Loucy (cell line): ENCODE results near the gene CGREF1.
"Not testable (repeated sequence)": the region's sequence is repeated elsewhere in the genome, so short reads cannot be mapped to it uniquely, and the experiment has no call there.

Experiments
- H2AFZ ChIP-seq: fragments of 200-600 bp; sonication (generic); 2 replicates; pipeline ENCODE4 v1.6.0; 2016; ENCODE audit warnings: antibody characterized with exemption, mild to moderate bottlenecking, low read length, moderate library complexity
- H3F3A ChIP-seq: fragments of 200-600 bp; 2 replicates; pipeline ENCODE4 v1.6.0; 2016; ENCODE audit warnings: antibody characterized with exemption, low read depth, mild to moderate bottlenecking
- H3K27me3 ChIP-seq: fragments of 200-600 bp; sonication (generic); 2 replicates; pipeline ENCODE4 v1.6.1; 2014; ENCODE audit warnings: low read length, mild to moderate bottlenecking; ENCODE audit not compliant: insufficient read depth, poor library complexity, severe bottlenecking
- H3K36me3 ChIP-seq: fragments of 200-600 bp; sonication (generic); 2 replicates; pipeline ENCODE4 v1.6.1; 2016; ENCODE audit warnings: low read length; ENCODE audit not compliant: insufficient read depth
- H3K4me1 ChIP-seq: fragments of 200-600 bp; sonication (generic); 2 replicates; pipeline ENCODE4 v1.5.1; 2014; ENCODE audit warnings: low read length, mild to moderate bottlenecking; ENCODE audit not compliant: insufficient read depth, poor library complexity, severe bottlenecking
- H3K4me2 ChIP-seq: fragments of 200-600 bp; sonication (generic); 2 replicates; pipeline ENCODE4 v1.6.0; 2014; ENCODE audit warnings: antibody characterized with exemption, low read length, low read depth, mild to moderate bottlenecking; ENCODE audit not compliant: poor library complexity, severe bottlenecking
- H3K4me3 ChIP-seq: fragments of 200-600 bp; sonication (generic); 2 replicates; pipeline ENCODE4 v1.5.1; 2014; ENCODE audit warnings: low read length, mild to moderate bottlenecking, mixed read lengths; ENCODE audit not compliant: poor library complexity, severe bottlenecking
- H3K79me2 ChIP-seq: fragments of 200-600 bp; sonication (generic); 2 replicates; pipeline ENCODE4 v1.6.1; 2014; ENCODE audit warnings: low read length; ENCODE audit not compliant: insufficient read depth
- H3K9ac ChIP-seq: fragments of 200-600 bp; sonication (generic); 2 replicates; pipeline ENCODE4 v1.6.0; 2014; ENCODE audit warnings: mild to moderate bottlenecking, low read depth, low read length, moderate library complexity; ENCODE audit not compliant: poor library complexity, severe bottlenecking
- H3K9me2 ChIP-seq: fragments of 200-600 bp; sonication (generic); replicated peaks from 2 replicates; pipeline ENCODE4 v1.6.1; 2016; ENCODE audit warnings: low read depth, low read length, mixed read lengths
- H3K9me3 ChIP-seq: fragments of 200-600 bp; sonication (generic); 2 replicates; pipeline ENCODE4 v1.6.1; 2014; ENCODE audit warnings: mild to moderate bottlenecking, antibody characterized with exemption, low read length, low read depth; ENCODE audit not compliant: insufficient read depth
- H4K20me1 ChIP-seq: fragments of 200-600 bp; sonication (generic); 2 replicates; pipeline ENCODE4 v1.6.0; 2014; ENCODE audit warnings: antibody characterized with exemption, low read length, mild to moderate bottlenecking; ENCODE audit not compliant: insufficient read depth, poor library complexity, severe bottlenecking
- CTCF ChIP-seq: fragments of 200-600 bp; sonication (generic); conservative IDR thresholded peaks from 2 replicates; pipeline ENCODE4 v1.5.1; 2014; ENCODE audit warnings: mild to moderate bottlenecking, antibody characterized with exemption, low read length
- EZH2phosphoT487 ChIP-seq: fragments of 200-600 bp; IDR thresholded peaks from 2 replicates; pipeline ENCODE4 v1.6.1; 2018; ENCODE audit warnings: antibody characterized with exemption, mild to moderate bottlenecking, moderate library complexity, borderline replicate concordance

The CGREF1 gene

GRCh38 chr2:27123302-27124150, 4.6 kb upstream of the CGREF1 start, which contains the start of gene ABHD1:
TSS of gene ABHD1 (plus strand) at chr2:27123815. CDS start at chr2:27123949, 134 bp downstream.
- Histone ChIP-seq H3K4me3 (peak within 1 kb of the TSS; percentile 73), H3K9me2 (no peaks in the 10 kb centered on the region), H3K4me2 (peak within 1 kb of the TSS; percentile 80), H3K79me2 (no peaks in the 10 kb centered on the region), H3K9me3 (no peaks in the 10 kb centered on the region), H3K36me3 (no peaks in the 10 kb centered on the region), H3F3A (no peaks in the 10 kb centered on the region), H3K9ac (peak within 1 kb of the TSS; percentile 56), H2AFZ (peak within 1 kb of the TSS; percentile 95), H4K20me1 (no peaks in the 10 kb centered on the region), H3K4me1 (peaks cover 5% of the 10 kb centered on the region), H3K27me3 (no peaks in the 10 kb centered on the region)
- TF ChIP-seq EZH2phosphoT487 (no peak), CTCF (no peak)

GRCh38 chr2:27122791-27123190, 3.9 kb upstream of the CGREF1 start:
- H3K27me3 ChIP-seq: no peaks in the 10 kb centered on the region
- H2AFZ ChIP-seq: no peak overlapping the region; the same call in none of the 2 replicates

GRCh38 chr2:27121906-27122305, 3.0 kb upstream of the CGREF1 start:
- Histone ChIP-seq H2AFZ (peak overlapping the region; percentile 51), H3K79me2 (no peaks in the 10 kb centered on the region), H3K27me3 (no peaks in the 10 kb centered on the region), H3K4me1 (peaks cover 5% of the 10 kb centered on the region), H3K9me2 (no peaks in the 10 kb centered on the region), H3F3A (no peaks in the 10 kb centered on the region), H3K4me3 (no peak overlapping the region), H3K36me3 (no peaks in the 10 kb centered on the region), H3K9me3 (no peaks in the 10 kb centered on the region), H3K9ac (no peak overlapping the region), H3K4me2 (no peak overlapping the region), H4K20me1 (no peaks in the 10 kb centered on the region)
- no peak for TF ChIP-seq EZH2phosphoT487
- TF ChIP-seq CTCF: no peak

More at GRCh38 chr2:27122791-27123190, 3.9 kb upstream of the CGREF1 start:
- H3K4me2 ChIP-seq: peak overlapping the region; percentile 80
- peaks cover 5% of the 10 kb centered on the region for H3K4me1 ChIP-seq
- H3K36me3 ChIP-seq: no peaks in the 10 kb centered on the region
- H3K4me3 ChIP-seq: peak overlapping the region; percentile 73
- H3K79me2 ChIP-seq: no peaks in the 10 kb centered on the region
- H3K9me3 ChIP-seq: no peaks in the 10 kb centered on the region
- H4K20me1 ChIP-seq: no peaks in the 10 kb centered on the region
- no peak overlapping the region for H3K9ac ChIP-seq
- no peak for TF ChIP-seq CTCF
- no peak for TF ChIP-seq EZH2phosphoT487
- no peaks in the 10 kb centered on the region for H3F3A ChIP-seq
- H3K9me2 ChIP-seq: no peaks in the 10 kb centered on the region

GRCh38 chr2:27119330-27119670, 372 bp upstream of the CGREF1 start:
- not testable (repeated sequence) for H3K36me3 ChIP-seq, H3K4me1 ChIP-seq, H2AFZ ChIP-seq, H3K9me2 ChIP-seq, H4K20me1 ChIP-seq, H3K27me3 ChIP-seq, H3K9ac ChIP-seq, H3F3A ChIP-seq, H3K4me3 ChIP-seq, H3K9me3 ChIP-seq, H3K79me2 ChIP-seq, H3K4me2 ChIP-seq
